Brain microvascular endothelial cell (primary cell): ENCODE measurements around the gene EMILIN3.

Source experiments
- DNase-seq: peaks from one replicate; pipeline ENCODE4 v3.0.0-alpha.2; 2020
- H3K27ac ChIP-seq: fragments of 250-450 bp; sonication (Bioruptor Pico); 2 replicates; pipeline ENCODE4 v1.5.1; 2020; ENCODE audit warnings: mild to moderate bottlenecking, moderate library complexity
- H3K27me3 ChIP-seq: fragments of 250-450 bp; sonication (Bioruptor Pico); replicated peaks from 2 replicates; pipeline ENCODE4 v1.5.1; 2020; ENCODE audit warnings: mild to moderate bottlenecking
- H3K36me3 ChIP-seq: fragments of 250-450 bp; sonication (Bioruptor Pico); replicated peaks from 2 replicates; pipeline ENCODE4 v1.5.1; 2020; ENCODE audit warnings: mild to moderate bottlenecking
- H3K4me3 ChIP-seq: 2 replicates; pipeline ENCODE4 v1.5.1; 2011; ENCODE audit warnings: low read depth, mild to moderate bottlenecking, control low read depth, low read length, moderate library complexity
- CTCF ChIP-seq: IDR thresholded peaks from 2 replicates; pipeline ENCODE4 v1.5.1; 2011; ENCODE audit warnings: low read depth, mild to moderate bottlenecking, moderate library complexity, low read length, control low read depth, inconsistent platforms; ENCODE audit errors: missing control alignments
- in situ Hi-C: cut with HindIII; loops from 2 replicates; pipeline ENCODE4 v1.10.0; 2017; ENCODE audit warnings: low sequenced_read_pairs, low pct_ligation_motif_present

Gene EMILIN3

GRCh38 chr20:41366546-41367392, at the start of gene EMILIN3:
Gene EMILIN3, minus strand, starts transcription at chr20:41366818. Its CDS starts 184 bp downstream, at chr20:41366634.
- Histone ChIP-seq H3K27me3 (peaks cover 33% of the 10 kb centered on the region), H3K4me3 (peak within 1 kb of the TSS; percentile 26), H3K27ac (no peak within 1 kb of the TSS), H3K36me3 (no peaks in the 10 kb centered on the region)
- in situ Hi-C loops: no loop called here
- no peak for DNase-seq
- TF ChIP-seq CTCF: no peak

- in situ Hi-C loops: no loop called here
- no peak for TF ChIP-seq CTCF
- no peaks in the 10 kb centered on the region for H3K27me3 ChIP-seq
- H3K36me3 ChIP-seq: peaks cover 28% of the 10 kb centered on the region
- DNase-seq: no peak
- H3K27ac ChIP-seq: no peak overlapping the region
- H3K4me3 ChIP-seq: no peak overlapping the region
These were observed 48.6 kb upstream of the EMILIN3 start for GRCh38 chr20:41415191-41415590.

GRCh38 chr20:41413169-41413568, 46.6 kb upstream of the EMILIN3 start:
- no peak overlapping the region for H3K27ac ChIP-seq
- in situ Hi-C loops: no loop called here

GRCh38 chr20:41412324-41413120, 45.9 kb upstream of the EMILIN3 start:
- in situ Hi-C loops: no loop called here
- no peak for TF ChIP-seq CTCF
- Histone ChIP-seq H3K36me3 (peaks cover 28% of the 10 kb centered on the region), H3K27me3 (no peaks in the 10 kb centered on the region), H3K4me3 (no peak overlapping the region), H3K27ac (no peak overlapping the region)
- no peak for DNase-seq

More at GRCh38 chr20:41413169-41413568, 46.6 kb upstream of the EMILIN3 start:
- no peak for DNase-seq
- no peak for TF ChIP-seq CTCF
- Histone ChIP-seq H3K27me3 (no peaks in the 10 kb centered on the region), H3K4me3 (no peak overlapping the region), H3K36me3 (peaks cover 27% of the 10 kb centered on the region)

- no peak overlapping the region for H3K27ac ChIP-seq
- peak; percentile 41 for TF ChIP-seq CTCF
- in situ Hi-C loops: no loop called here
- H3K27me3 ChIP-seq: no peaks in the 10 kb centered on the region
- H3K4me3 ChIP-seq: no peak overlapping the region
- DNase-seq: no peak
- peaks cover 24% of the 10 kb centered on the region for H3K36me3 ChIP-seq
These were observed 44.8 kb upstream of the EMILIN3 start for GRCh38 chr20:41411391-41411847.
